K562 (cell line): ENCODE measurements around the gene ADIPOQ. TPM values are rescaled to one million over a fixed set of nuclear protein-coding genes. Genes with fewer than 3 reads are reported as not detected.

Source experiments
- ARHGAP35 ChIP-seq: fragments of 450-650 bp; IDR thresholded peaks from 2 replicates; pipeline ENCODE4 v1.6.1; 2018; ENCODE audit not compliant: partially characterized antibody
- BRD4 ChIP-seq: fragments of 200-600 bp; sonication (generic); IDR thresholded peaks from 2 replicates; pipeline ENCODE4 v1.6.1; 2017; ENCODE audit warnings: inconsistent platforms
- CBX3 ChIP-seq, 2 experiments: IDR thresholded peaks; 1 replicate in 1 of 2; 2 replicates in 1 of 2; pipeline ENCODE4 v1.6.1; 2012; ENCODE audit warnings: inconsistent platforms in 2 of 2, low read length in 2 of 2, borderline replicate concordance in 1 of 2, control low read depth in 1 of 2
- GATAD2B ChIP-seq: fragments of 450-650 bp; IDR thresholded peaks from 2 replicates; pipeline ENCODE4 v1.6.1; 2017; ENCODE audit warnings: mild to moderate bottlenecking, borderline replicate concordance
- ILK ChIP-seq: fragments of 450-650 bp; IDR thresholded peaks from 2 replicates; pipeline ENCODE4 v1.6.1; 2016; ENCODE audit warnings: missing genetic modification characterization, low read depth, mild to moderate bottlenecking, missing compliant biosample characterization, moderate library complexity, borderline replicate concordance
- KDM1A ChIP-seq, 2 experiments: fragments of 450-650 bp; IDR thresholded peaks; 2 replicates each; pipeline ENCODE4 v1.6.1; 2016; ENCODE audit warnings: mild to moderate bottlenecking in 2 of 2
- NR1H2 ChIP-seq: sonication (generic); formaldehyde crosslinking; IDR thresholded peaks from 2 replicates; pipeline ENCODE4 v1.4.0; 2020; ENCODE audit warnings: mild to moderate bottlenecking, missing genetic modification reagents
- PTTG1 ChIP-seq: fragments of 450-650 bp; IDR thresholded peaks from 2 replicates; pipeline ENCODE4 v1.6.1; 2016; ENCODE audit warnings: low read depth, mild to moderate bottlenecking, missing genetic modification characterization, missing compliant biosample characterization
- RBFOX2 ChIP-seq: fragments of 200-400 bp; formaldehyde crosslinking; IDR thresholded peaks from 2 replicates; pipeline ENCODE4 v1.6.1; 2017; ENCODE audit warnings: low read depth, mild to moderate bottlenecking, low read length, moderate library complexity
- SMARCA5 ChIP-seq: fragments of 450-650 bp; IDR thresholded peaks from 2 replicates; pipeline ENCODE4 v1.6.1; 2016
- SRSF3 ChIP-seq: fragments of 200-400 bp; formaldehyde crosslinking; IDR thresholded peaks from 2 replicates; pipeline ENCODE4 v1.6.1; 2016; ENCODE audit warnings: mild to moderate bottlenecking, low read length, moderate library complexity; ENCODE audit not compliant: insufficient read depth
- ZBTB40 ChIP-seq, 2 experiments: fragments of 450-650 bp in 1 of 2; sonication (generic) in 1 of 2; formaldehyde crosslinking in 1 of 2; IDR thresholded peaks; 2 replicates each; pipeline versions ENCODE4 v1.7.1 to v1.9.0; 2016 to 2022; ENCODE audit warnings: inconsistent platforms in 1 of 2, mild to moderate bottlenecking in 1 of 2, missing genetic modification reagents in 1 of 2
- polyA plus RNA-seq, 8 experiments: library from polyadenylated mRNA; depleted of rRNA in 4 of 8; stranded (reverse) in 5 of 8; unstranded in 3 of 8; fragments of >200 nt; fragmentation: Nextera tagmentation in 2 of 8; fragmentation: Illumina TruSeq in 1 of 8; extraction: Ambion mirVana in 2 of 8; extraction: Trizol in 1 of 8; gene quantifications; 2 replicates each; pipeline versions ENCODE4 v1.2.1 to v1.2.3, GENCODE V29; 2011 to 2014; ENCODE audit warnings: inconsistent platforms in 1 of 8, missing spikeins in 1 of 8
- total RNA-seq, 7 experiments: library from RNA; depleted of rRNA in 6 of 7; stranded (reverse); fragments of >200 nt in 6 of 7; fragmentation: Illumina TruSeq in 2 of 7; extraction: Trizol in 2 of 7; gene quantifications; 2 replicates each; pipeline versions ENCODE4 v1.2.1 to v1.2.3, GENCODE V29; 2011 to 2021; ENCODE audit warnings: low replicate concordance in 1 of 7
- TF ChIP-seq, protein P1 (sequence below): sonication (generic); formaldehyde crosslinking; IDR thresholded peaks from 2 replicates; pipeline ENCODE4 v1.5.0; 2020; ENCODE audit warnings: missing genetic modification reagents
- TF ChIP-seq, protein P2 (sequence below): fragments of 250-450 bp; sonication (Bioruptor Pico); IDR thresholded peaks from 2 replicates; pipeline ENCODE4 v1.8.0; 2021; ENCODE audit warnings: mild to moderate bottlenecking, moderate library complexity
- TF ChIP-seq, protein P3 (sequence below): fragments of 450-650 bp; IDR thresholded peaks from 2 replicates; pipeline ENCODE4 v1.6.1; 2016; ENCODE audit warnings: low read depth, mild to moderate bottlenecking, moderate library complexity
- TF ChIP-seq, protein P4 (sequence below): sonication (generic); formaldehyde crosslinking; IDR thresholded peaks from 2 replicates; pipeline ENCODE4 v1.8.1; 2023; ENCODE audit warnings: mild to moderate bottlenecking, missing genetic modification reagents

The ADIPOQ gene
- total and polyA plus RNA-seq, 9 of the 15 experiments (the other 6 are each of a cell fraction or from before 2014, with no cell fraction given) = 0.01 to 0.04 (median 0.03) TPM; not detected in 4

DNA sequence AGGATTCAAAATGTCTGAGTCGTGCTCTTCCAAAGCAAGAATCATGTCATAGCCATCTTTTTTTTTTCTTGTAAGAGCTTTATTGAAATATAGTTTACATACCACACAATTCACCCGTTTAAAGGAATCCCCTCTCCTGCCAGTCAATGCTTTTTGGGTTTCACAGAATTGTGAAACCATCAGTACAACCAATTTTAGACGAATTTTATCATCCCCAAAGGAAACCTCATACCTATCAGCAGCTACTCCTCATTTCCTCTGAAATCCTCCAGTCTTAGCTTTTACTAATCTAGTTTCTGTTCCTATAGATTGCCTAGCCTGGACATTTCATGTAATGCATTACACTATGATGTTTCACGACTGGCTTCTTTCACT, 39.6 kb downstream of the ADIPOQ start (continued):
- TF ChIP-seq ZBTB40 (IDR thresholded peaks at IDR 0.05) = peak; percentile 85
- TF ChIP-seq ZBTB40 (CRISPR knock-in tag; IDR thresholded peaks at IDR 0.05) = peak; percentile 83
- no peak for TF ChIP-seq CBX3 (IDR thresholded peaks at IDR 0.05; ENCODE audit: borderline replicate concordance in 1 of 2, low read length in 2 of 2)
- no peak for TF ChIP-seq PTTG1 (tag)
- no peak for TF ChIP-seq SMARCA5
- TF ChIP-seq ILK = no peak
- no peak for TF ChIP-seq NR1H2 (CRISPR knock-in tag)
- no peak for TF ChIP-seq SRSF3
- no peak for TF ChIP-seq RBFOX2
- TF ChIP-seq KDM1A (IDR thresholded peaks at IDR 0.05) = no peak
- TF ChIP-seq, protein P1, sequence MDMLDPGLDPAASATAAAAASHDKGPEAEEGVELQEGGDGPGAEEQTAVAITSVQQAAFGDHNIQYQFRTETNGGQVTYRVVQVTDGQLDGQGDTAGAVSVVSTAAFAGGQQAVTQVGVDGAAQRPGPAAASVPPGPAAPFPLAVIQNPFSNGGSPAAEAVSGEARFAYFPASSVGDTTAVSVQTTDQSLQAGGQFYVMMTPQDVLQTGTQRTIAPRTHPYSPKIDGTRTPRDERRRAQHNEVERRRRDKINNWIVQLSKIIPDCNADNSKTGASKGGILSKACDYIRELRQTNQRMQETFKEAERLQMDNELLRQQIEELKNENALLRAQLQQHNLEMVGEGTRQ (CRISPR knock-in tag) = no peak
- TF ChIP-seq BRD4 = no peak
- TF ChIP-seq, protein P2, sequence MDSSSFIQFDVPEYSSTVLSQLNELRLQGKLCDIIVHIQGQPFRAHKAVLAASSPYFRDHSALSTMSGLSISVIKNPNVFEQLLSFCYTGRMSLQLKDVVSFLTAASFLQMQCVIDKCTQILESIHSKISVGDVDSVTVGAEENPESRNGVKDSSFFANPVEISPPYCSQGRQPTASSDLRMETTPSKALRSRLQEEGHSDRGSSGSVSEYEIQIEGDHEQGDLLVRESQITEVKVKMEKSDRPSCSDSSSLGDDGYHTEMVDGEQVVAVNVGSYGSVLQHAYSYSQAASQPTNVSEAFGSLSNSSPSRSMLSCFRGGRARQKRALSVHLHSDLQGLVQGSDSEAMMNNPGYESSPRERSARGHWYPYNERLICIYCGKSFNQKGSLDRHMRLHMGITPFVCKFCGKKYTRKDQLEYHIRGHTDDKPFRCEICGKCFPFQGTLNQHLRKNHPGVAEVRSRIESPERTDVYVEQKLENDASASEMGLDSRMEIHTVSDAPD (CRISPR knock-in tag) = no peak
- TF ChIP-seq ARHGAP35 = no peak
- TF ChIP-seq, protein P3, sequence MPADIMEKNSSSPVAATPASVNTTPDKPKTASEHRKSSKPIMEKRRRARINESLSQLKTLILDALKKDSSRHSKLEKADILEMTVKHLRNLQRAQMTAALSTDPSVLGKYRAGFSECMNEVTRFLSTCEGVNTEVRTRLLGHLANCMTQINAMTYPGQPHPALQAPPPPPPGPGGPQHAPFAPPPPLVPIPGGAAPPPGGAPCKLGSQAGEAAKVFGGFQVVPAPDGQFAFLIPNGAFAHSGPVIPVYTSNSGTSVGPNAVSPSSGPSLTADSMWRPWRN = no peak
- TF ChIP-seq, protein P4, sequence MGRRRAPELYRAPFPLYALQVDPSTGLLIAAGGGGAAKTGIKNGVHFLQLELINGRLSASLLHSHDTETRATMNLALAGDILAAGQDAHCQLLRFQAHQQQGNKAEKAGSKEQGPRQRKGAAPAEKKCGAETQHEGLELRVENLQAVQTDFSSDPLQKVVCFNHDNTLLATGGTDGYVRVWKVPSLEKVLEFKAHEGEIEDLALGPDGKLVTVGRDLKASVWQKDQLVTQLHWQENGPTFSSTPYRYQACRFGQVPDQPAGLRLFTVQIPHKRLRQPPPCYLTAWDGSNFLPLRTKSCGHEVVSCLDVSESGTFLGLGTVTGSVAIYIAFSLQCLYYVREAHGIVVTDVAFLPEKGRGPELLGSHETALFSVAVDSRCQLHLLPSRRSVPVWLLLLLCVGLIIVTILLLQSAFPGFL (CRISPR knock-in tag) = no peak
- TF ChIP-seq GATAD2B = peak; percentile 23; the same call in 1 of the 2 replicates
